ENCODE measurements around the gene BMP5.

DNA sequence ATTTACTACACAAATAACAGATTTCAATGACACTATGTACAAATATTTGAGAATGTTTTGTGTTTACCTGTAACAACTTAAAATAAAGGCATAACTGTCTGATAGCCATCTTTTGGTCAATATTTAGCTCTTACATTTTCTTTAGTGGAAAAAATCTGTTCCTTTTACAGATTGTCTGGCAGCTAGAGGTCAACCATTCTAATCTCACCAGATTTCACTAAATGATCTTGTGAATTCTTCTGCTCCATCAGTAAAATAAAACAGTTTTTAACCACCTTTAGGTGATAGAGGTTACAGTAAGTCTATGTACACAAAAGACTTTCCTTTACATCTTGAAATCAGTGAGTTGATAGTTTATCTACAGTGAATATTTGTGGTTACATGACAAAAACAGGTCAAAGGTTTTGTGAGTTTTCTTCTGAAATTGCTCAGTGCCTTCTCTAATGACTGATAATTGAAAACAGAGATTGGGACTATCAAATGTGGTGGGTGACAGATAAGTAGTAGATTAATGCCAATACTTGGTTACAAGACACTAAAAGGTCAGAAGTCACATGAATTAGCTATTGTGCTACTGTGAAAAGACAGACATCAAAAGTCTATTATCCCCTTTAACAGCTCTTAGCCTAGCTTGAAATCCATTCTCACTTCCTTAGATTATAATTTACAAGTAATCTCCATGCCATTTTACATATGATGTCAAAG, 47.4 kb downstream of the BMP5 start:
- TF ChIP-seq, protein P1, sequence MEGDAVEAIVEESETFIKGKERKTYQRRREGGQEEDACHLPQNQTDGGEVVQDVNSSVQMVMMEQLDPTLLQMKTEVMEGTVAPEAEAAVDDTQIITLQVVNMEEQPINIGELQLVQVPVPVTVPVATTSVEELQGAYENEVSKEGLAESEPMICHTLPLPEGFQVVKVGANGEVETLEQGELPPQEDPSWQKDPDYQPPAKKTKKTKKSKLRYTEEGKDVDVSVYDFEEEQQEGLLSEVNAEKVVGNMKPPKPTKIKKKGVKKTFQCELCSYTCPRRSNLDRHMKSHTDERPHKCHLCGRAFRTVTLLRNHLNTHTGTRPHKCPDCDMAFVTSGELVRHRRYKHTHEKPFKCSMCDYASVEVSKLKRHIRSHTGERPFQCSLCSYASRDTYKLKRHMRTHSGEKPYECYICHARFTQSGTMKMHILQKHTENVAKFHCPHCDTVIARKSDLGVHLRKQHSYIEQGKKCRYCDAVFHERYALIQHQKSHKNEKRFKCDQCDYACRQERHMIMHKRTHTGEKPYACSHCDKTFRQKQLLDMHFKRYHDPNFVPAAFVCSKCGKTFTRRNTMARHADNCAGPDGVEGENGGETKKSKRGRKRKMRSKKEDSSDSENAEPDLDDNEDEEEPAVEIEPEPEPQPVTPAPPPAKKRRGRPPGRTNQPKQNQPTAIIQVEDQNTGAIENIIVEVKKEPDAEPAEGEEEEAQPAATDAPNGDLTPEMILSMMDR (IDR thresholded peaks at IDR 0.05; ENCODE audit: low read length) = no peak
- no peak for TF ChIP-seq EZH2phosphoT487 (IDR thresholded peaks at IDR 0.05; ENCODE audit: low read length)
- no peak for TF ChIP-seq EZH2 (optimal IDR thresholded peaks at IDR 0.05; ENCODE audit: low read depth, low read length)

Data from MM.1S (cell line).